MCF 10A (cell line): ENCODE results near the gene CNNM4. TPM values are rescaled to one million over a fixed set of nuclear protein-coding genes. Genes with fewer than 3 reads are reported as not detected.

ENCODE experiments used
- BruUV-seq: library from RNA; stranded (reverse); fragments of 400-500 nt; replicated peaks from 2 replicates; lab custom pipeline; 2021; lab: Mats Ljungman, UMichigan
- CTCF ChIA-PET: fragments of 300-600 bp; sonication (Branson Sonifier 250); formaldehyde crosslinking; extraction: SDS; loops from one replicate; lab custom pipeline; 2021; ENCODE audit warnings: antibody characterized with exemption, inconsistent platforms; lab: Yijun Ruan, JAX
- POLR2A ChIA-PET: fragments of 300-600, 350-650 bp; sonication (Branson Sonifier 250); formaldehyde crosslinking; extraction: SDS; loops from one replicate; lab custom pipeline; 2020; ENCODE audit warnings: antibody characterized with exemption, inconsistent platforms; lab: Yijun Ruan, JAX
- DNase-seq: peaks from one replicate; pipeline ENCODE4 v3.0.0-alpha.2; 2018; ENCODE audit not compliant: unreplicated experiment
- H3K27ac Mint-ChIP-seq: one replicate; pipeline ENCODE4 v1.8.0; 2022; ENCODE audit warnings: mild to moderate bottlenecking, low read depth, mixed read lengths; ENCODE audit not compliant: unreplicated experiment
- H3K27me3 Mint-ChIP-seq: one replicate; pipeline ENCODE4 v1.8.0; 2022; ENCODE audit warnings: mixed read lengths; ENCODE audit not compliant: insufficient read depth, unreplicated experiment
- H3K36me3 Mint-ChIP-seq: one replicate; pipeline ENCODE4 v1.8.0; 2022; ENCODE audit warnings: mild to moderate bottlenecking, moderate library complexity, mixed read lengths; ENCODE audit not compliant: insufficient read depth, unreplicated experiment
- H3K4me1 Mint-ChIP-seq: one replicate; pipeline ENCODE4 v1.8.0; 2022; ENCODE audit warnings: mixed read lengths; ENCODE audit not compliant: insufficient read depth, unreplicated experiment
- H3K4me3 Mint-ChIP-seq: one replicate; pipeline ENCODE4 v1.8.0; 2022; ENCODE audit warnings: mild to moderate bottlenecking, moderate library complexity, mixed read lengths; ENCODE audit not compliant: unreplicated experiment
- H3K9me3 Mint-ChIP-seq: one replicate; pipeline ENCODE4 v1.8.0; 2022; ENCODE audit warnings: mixed read lengths; ENCODE audit not compliant: unreplicated experiment
- CTCF ChIP-seq: fragments of 200-600 bp; IDR thresholded peaks from one replicate; pipeline ENCODE4 v1.8.0; 2022; ENCODE audit warnings: antibody characterized with exemption, mild to moderate bottlenecking; ENCODE audit not compliant: unreplicated experiment
- intact Hi-C: fragments of 100-400 bp; cut with micrococcal nuclease; formaldehyde crosslinking; loops from 2 replicates; pipeline ENCODE4 v1.14.1; 2022
- total RNA-seq: library from RNA; stranded (reverse); gene quantifications from 2 replicates; pipeline ENCODE4 v1.2.3, GENCODE V29; 2022

The CNNM4 gene
- total RNA-seq, 1 experiment from 2014 or later, result 5.0 TPM

- H3K4me1 Mint-ChIP-seq, result peaks cover 6% of the 10 kb centered on the region
- intact Hi-C loops, result loop anchor here (10.0 kb wide), 2 partner anchors 65 to 75 kb away; no protein-coding TSS in a partner anchor
- CTCF ChIA-PET, result interaction anchor here (0.5 to 1.2 kb wide), 3 partner anchors 70 to 99 kb away, joined by 3 to 6 read pairs (median 3); no protein-coding TSS in a partner anchor
- POLR2A ChIA-PET, result no interaction called here
- BruUV-seq, result no TSS peak
- peak overlapping the region; percentile 70 for H3K27ac Mint-ChIP-seq
- H3K4me3 Mint-ChIP-seq, result no peak overlapping the region
- no peaks in the 10 kb centered on the region for H3K9me3 Mint-ChIP-seq
- DNase-seq, result peak; percentile 34
- no peak for TF ChIP-seq CTCF
- no peaks in the 10 kb centered on the region for H3K27me3 Mint-ChIP-seq
- H3K36me3 Mint-ChIP-seq, result peaks cover 82% of the 10 kb centered on the region
Observed at GRCh38 chr2:96730212-96730611, 30.5 kb upstream of the CNNM4 start.

GRCh38 chr2:96733931-96734330 lies 26.8 kb upstream of the CNNM4 start:
- no peaks in the 10 kb centered on the region for H3K4me1 Mint-ChIP-seq
- no peaks in the 10 kb centered on the region for H3K27me3 Mint-ChIP-seq
- no peak overlapping the region for H3K27ac Mint-ChIP-seq
- DNase-seq, result no peak
- ChIA-PET CTCF (interaction anchor here (0.6 kb wide), 1 partner anchor 217 kb away, joined by 3 read pairs; no protein-coding TSS in a partner anchor), POLR2A (no interaction called here)
- no peak overlapping the region for H3K4me3 Mint-ChIP-seq
- no peaks in the 10 kb centered on the region for H3K9me3 Mint-ChIP-seq
- TF ChIP-seq CTCF, result no peak
- H3K36me3 Mint-ChIP-seq, result peaks cover 78% of the 10 kb centered on the region
- intact Hi-C loops, result loop anchor here (10.0 kb wide), 2 partner anchors 69 to 71 kb away; no protein-coding TSS in a partner anchor
- BruUV-seq, result no TSS peak

DNA sequence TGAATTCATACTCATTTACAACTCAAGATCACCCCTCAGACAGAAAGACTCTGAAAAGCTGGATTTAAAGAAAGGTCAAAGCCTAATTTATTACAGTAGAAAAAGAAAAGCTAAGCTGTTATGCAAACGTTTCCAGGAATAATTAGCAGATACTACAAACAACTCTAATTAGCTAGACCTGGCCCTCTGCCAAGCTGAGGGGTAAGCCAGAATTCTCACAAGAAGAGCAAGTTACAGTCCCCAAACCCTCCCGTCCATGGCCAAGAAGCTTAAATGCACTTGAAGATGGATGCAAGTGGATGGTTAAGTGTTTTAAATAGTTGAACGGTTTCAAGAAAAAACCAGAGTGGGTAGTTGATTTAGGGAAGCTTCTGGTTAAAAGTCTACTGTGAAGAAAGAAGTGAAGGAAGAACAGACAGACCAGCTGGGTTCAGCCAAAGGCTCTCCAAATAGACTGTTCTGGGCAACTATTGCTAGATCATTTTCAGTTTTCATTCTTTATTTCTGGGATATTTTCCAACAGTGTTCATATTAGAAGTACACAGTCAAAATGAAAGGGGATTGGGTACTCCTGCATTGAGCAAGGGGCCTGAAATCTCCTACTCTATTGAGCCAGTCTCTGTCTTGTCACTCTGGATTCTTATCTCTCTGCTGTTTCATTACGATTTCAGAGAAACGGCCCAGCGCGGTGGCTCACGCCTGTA lies 25.7 kb upstream of the CNNM4 start:
- CTCF ChIA-PET, result interaction anchor here (0.7 to 1.2 kb wide), 2 partner anchors 28 to 65 kb away, joined by 3 read pairs; no protein-coding TSS in a partner anchor
- POLR2A ChIA-PET, result interaction anchor here (0.6 to 0.8 kb wide), 2 partner anchors 13 to 36 kb away, joined by 3 read pairs; no protein-coding TSS in a partner anchor
- H3K27me3 Mint-ChIP-seq, result no peaks in the 10 kb centered on the region
- BruUV-seq, result no TSS peak
- no peak for DNase-seq
- H3K9me3 Mint-ChIP-seq, result no peaks in the 10 kb centered on the region
- no peak overlapping the region for H3K4me3 Mint-ChIP-seq
- no peak for TF ChIP-seq CTCF
- no peak overlapping the region for H3K27ac Mint-ChIP-seq
- H3K4me1 Mint-ChIP-seq, result no peaks in the 10 kb centered on the region
- intact Hi-C loops, result loop anchor here (10.0 kb wide), 2 partner anchors 70 kb away; no protein-coding TSS in a partner anchor
- H3K36me3 Mint-ChIP-seq, result peaks cover 70% of the 10 kb centered on the region

- Mint-ChIP-seq H3K36me3 (peaks cover 51% of the 10 kb centered on the region), H3K27me3 (no peaks in the 10 kb centered on the region), H3K9me3 (no peaks in the 10 kb centered on the region), H3K4me1 (peaks cover 5% of the 10 kb centered on the region), H3K4me3 (no peak overlapping the region), H3K27ac (no peak overlapping the region)
- POLR2A ChIA-PET, result interaction anchor here (0.6 to 1.1 kb wide), 2 partner anchors 23 to 64 kb away, joined by 3 to 4 read pairs; partner anchors contain the start of gene CNNM4
- intact Hi-C loops, result loop anchor here (10.0 kb wide), 2 partner anchors 68 to 72 kb away; no protein-coding TSS in a partner anchor
- TF ChIP-seq CTCF, result no peak
- no TSS peak for BruUV-seq
- CTCF ChIA-PET, result interaction anchor here (1.6 kb wide), 1 partner anchor 63 kb away, joined by 4 read pairs; no protein-coding TSS in a partner anchor
- DNase-seq, result no peak
Observed at GRCh38 chr2:96737251-96737650, 23.5 kb upstream of the CNNM4 start.
